Measurements from ENCODE around the gene FAM222A.

DNA sequence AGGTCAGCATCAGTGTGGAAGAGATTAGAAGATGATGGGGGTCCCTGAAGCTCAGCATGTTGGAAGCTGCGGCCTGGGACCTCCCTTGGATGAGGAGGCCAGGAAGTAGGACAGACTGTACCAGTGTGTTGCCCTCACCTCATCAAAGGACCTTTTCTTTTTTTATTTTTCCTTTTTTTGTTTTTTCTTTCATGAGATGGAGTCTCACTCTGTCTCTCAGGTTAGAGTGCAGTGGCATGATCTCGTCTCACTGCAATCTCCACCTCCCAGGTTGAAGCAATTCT is 16.4 kb upstream of the FAM222A start:
- TF ChIP-seq, protein P1, sequence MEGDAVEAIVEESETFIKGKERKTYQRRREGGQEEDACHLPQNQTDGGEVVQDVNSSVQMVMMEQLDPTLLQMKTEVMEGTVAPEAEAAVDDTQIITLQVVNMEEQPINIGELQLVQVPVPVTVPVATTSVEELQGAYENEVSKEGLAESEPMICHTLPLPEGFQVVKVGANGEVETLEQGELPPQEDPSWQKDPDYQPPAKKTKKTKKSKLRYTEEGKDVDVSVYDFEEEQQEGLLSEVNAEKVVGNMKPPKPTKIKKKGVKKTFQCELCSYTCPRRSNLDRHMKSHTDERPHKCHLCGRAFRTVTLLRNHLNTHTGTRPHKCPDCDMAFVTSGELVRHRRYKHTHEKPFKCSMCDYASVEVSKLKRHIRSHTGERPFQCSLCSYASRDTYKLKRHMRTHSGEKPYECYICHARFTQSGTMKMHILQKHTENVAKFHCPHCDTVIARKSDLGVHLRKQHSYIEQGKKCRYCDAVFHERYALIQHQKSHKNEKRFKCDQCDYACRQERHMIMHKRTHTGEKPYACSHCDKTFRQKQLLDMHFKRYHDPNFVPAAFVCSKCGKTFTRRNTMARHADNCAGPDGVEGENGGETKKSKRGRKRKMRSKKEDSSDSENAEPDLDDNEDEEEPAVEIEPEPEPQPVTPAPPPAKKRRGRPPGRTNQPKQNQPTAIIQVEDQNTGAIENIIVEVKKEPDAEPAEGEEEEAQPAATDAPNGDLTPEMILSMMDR (IDR thresholded peaks at IDR 0.05; ENCODE audit: low read depth, low read length, poor library complexity, severe bottlenecking) = no peak
- TF ChIP-seq EZH2phosphoT487 (IDR thresholded peaks at IDR 0.05; ENCODE audit: borderline replicate concordance, low read length) = no peak
